KMS-11 (cell line): ENCODE data around the gene OR2J1.

Source experiments
- H2AFZ ChIP-seq: fragments of 200-600 bp; sonication (generic); 2 replicates; pipeline ENCODE4 v1.6.1; 2016; ENCODE audit warnings: antibody characterized with exemption, mixed run types, low read depth
- H3K27ac ChIP-seq: fragments of 200-600 bp; sonication (generic); 2 replicates; pipeline ENCODE4 v1.6.1; 2016; ENCODE audit warnings: mild to moderate bottlenecking, mixed run types
- H3K27me3 ChIP-seq: fragments of 200-600 bp; sonication (generic); 2 replicates; pipeline ENCODE4 v1.6.1; 2017; ENCODE audit warnings: mild to moderate bottlenecking, low read depth, mixed run types, moderate library complexity; ENCODE audit not compliant: insufficient read depth
- H3K36me3 ChIP-seq: fragments of 200-600 bp; sonication (generic); 2 replicates; pipeline ENCODE4 v1.6.1; 2017; ENCODE audit warnings: mild to moderate bottlenecking, mixed run types; ENCODE audit not compliant: insufficient read depth
- H3K4me1 ChIP-seq: fragments of 200-600 bp; sonication (generic); 2 replicates; pipeline ENCODE4 v1.6.1; 2016; ENCODE audit warnings: mild to moderate bottlenecking, low read depth, mixed run types; ENCODE audit not compliant: poor library complexity, severe bottlenecking
- H3K4me2 ChIP-seq: fragments of 200-600 bp; sonication (generic); 2 replicates; pipeline ENCODE4 v1.7.0; 2016; ENCODE audit warnings: mild to moderate bottlenecking, mixed run types
- H3K4me3 ChIP-seq: fragments of 200-600 bp; sonication (generic); IDR thresholded peaks from 2 replicates; pipeline ENCODE4 v1.6.1; 2017; ENCODE audit warnings: low read depth, low read length, mixed read lengths; ENCODE audit not compliant: insufficient read depth
- H3K79me2 ChIP-seq: fragments of 200-600 bp; sonication (generic); 2 replicates; pipeline ENCODE4 v1.6.1; 2016; ENCODE audit warnings: low read depth, mixed run types; ENCODE audit not compliant: insufficient read depth
- H3K9ac ChIP-seq: fragments of 200-600 bp; sonication (generic); 2 replicates; pipeline ENCODE4 v1.6.1; 2016; ENCODE audit warnings: mild to moderate bottlenecking, mixed run types
- H4K20me1 ChIP-seq: fragments of 200-600 bp; sonication (generic); 2 replicates; pipeline ENCODE4 v1.6.1; 2016; ENCODE audit warnings: mild to moderate bottlenecking, mixed run types; ENCODE audit not compliant: insufficient read depth
- CTCF ChIP-seq: fragments of 200-600 bp; sonication (generic); conservative IDR thresholded peaks from 2 replicates; pipeline ENCODE4 v1.6.1; 2017; ENCODE audit warnings: low read depth, mild to moderate bottlenecking, antibody characterized with exemption, low read length, moderate library complexity, mixed read lengths

Gene OR2J1

GRCh38 chr6:29081312-29081711, 18.0 kb upstream of the OR2J1 start:
- H3K27ac ChIP-seq = no peak overlapping the region
- no peak for TF ChIP-seq CTCF

GRCh38 chr6:29082457-29082856, 16.8 kb upstream of the OR2J1 start:
- no peaks in the 10 kb centered on the region for H3K27me3 ChIP-seq
- H3K36me3 ChIP-seq = no peaks in the 10 kb centered on the region
- no peak overlapping the region for H2AFZ ChIP-seq
- no peak overlapping the region for H3K27ac ChIP-seq
- TF ChIP-seq CTCF = no peak
- H3K9ac ChIP-seq = no peak overlapping the region
- H3K4me3 ChIP-seq = no peak overlapping the region
- no peaks in the 10 kb centered on the region for H3K79me2 ChIP-seq
- no peaks in the 10 kb centered on the region for H3K4me1 ChIP-seq
- no peaks in the 10 kb centered on the region for H4K20me1 ChIP-seq
- no peak overlapping the region for H3K4me2 ChIP-seq

More at GRCh38 chr6:29081312-29081711, 18.0 kb upstream of the OR2J1 start:
- Histone ChIP-seq H3K4me3 (no peak overlapping the region), H3K4me1 (no peaks in the 10 kb centered on the region), H3K9ac (no peak overlapping the region), H3K4me2 (no peak overlapping the region), H3K27me3 (no peaks in the 10 kb centered on the region), H3K36me3 (no peaks in the 10 kb centered on the region), H3K79me2 (no peaks in the 10 kb centered on the region), H2AFZ (no peak overlapping the region), H4K20me1 (no peaks in the 10 kb centered on the region)

GRCh38 chr6:29087213-29087612, 12.1 kb upstream of the OR2J1 start, which contains the start of gene OR2B3:
TSS of gene OR2B3 (minus strand) at chr6:29087313. CDS start at chr6:29087248, 65 bp downstream.
- no peak within 1 kb of the TSS for H3K4me3 ChIP-seq
- H3K27ac ChIP-seq = no peak within 1 kb of the TSS
- no peaks in the 10 kb centered on the region for H4K20me1 ChIP-seq
- H3K4me1 ChIP-seq = no peaks in the 10 kb centered on the region
- no peaks in the 10 kb centered on the region for H3K79me2 ChIP-seq
- no peaks in the 10 kb centered on the region for H3K36me3 ChIP-seq
- no peak within 1 kb of the TSS for H3K4me2 ChIP-seq
- no peak within 1 kb of the TSS for H3K9ac ChIP-seq
- TF ChIP-seq CTCF = no peak
- no peaks in the 10 kb centered on the region for H3K27me3 ChIP-seq
- no peak within 1 kb of the TSS for H2AFZ ChIP-seq

- Histone ChIP-seq H3K4me3 (no peak overlapping the region), H3K36me3 (no peaks in the 10 kb centered on the region), H3K79me2 (no peaks in the 10 kb centered on the region), H2AFZ (no peak overlapping the region), H3K4me2 (no peak overlapping the region), H4K20me1 (no peaks in the 10 kb centered on the region), H3K4me1 (no peaks in the 10 kb centered on the region), H3K27ac (no peak overlapping the region), H3K27me3 (no peaks in the 10 kb centered on the region), H3K9ac (no peak overlapping the region)
- TF ChIP-seq CTCF = no peak
Measured at GRCh38 chr6:29092957-29093356, 6.3 kb upstream of the OR2J1 start.
